ENCODE measurements around the gene FCHSD2.

The FCHSD2 gene

GRCh38 chr11:73171436-73172161, 29.5 kb upstream of the FCHSD2 start:
- no peak for DNase-seq

GRCh38 chr11:73170140-73170539, 28.0 kb upstream of the FCHSD2 start:
- DNase-seq = no peak

GRCh38 chr11:73168925-73169579, 26.9 kb upstream of the FCHSD2 start:
- DNase-seq = no peak

DNA sequence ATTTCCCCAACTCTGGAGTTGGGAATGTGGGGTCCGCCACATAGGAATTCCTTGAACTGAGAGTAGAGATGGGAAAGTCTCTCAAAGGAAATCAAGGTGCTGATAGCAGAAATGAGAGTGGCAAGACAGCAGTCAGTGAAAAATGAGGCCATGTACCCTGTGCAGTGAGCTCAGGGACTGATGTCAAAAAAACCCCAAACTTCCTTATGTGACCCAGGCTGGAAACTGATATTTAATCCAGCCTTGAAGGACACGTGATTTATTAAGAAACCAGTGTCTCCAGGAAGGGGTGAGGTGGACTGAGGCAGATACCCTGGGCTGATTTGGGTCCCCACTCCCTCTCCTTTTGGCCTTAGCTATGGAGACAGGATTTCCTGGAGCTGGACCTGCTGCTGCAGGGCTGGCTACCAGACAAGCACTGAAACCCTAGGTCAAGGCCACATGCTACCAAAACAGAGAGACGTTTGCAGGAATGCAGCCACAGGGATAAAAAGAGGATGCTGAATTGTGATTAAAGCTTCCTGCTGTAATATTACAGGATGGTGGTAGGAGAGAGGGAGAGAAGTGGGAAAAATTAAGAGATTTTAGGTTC, 25.3 kb upstream of the FCHSD2 start:
- DNase-seq = no peak

GRCh38 chr11:73164803-73165540, 22.9 kb upstream of the FCHSD2 start:
- DNase-seq = no peak

- no peak for DNase-seq
Observed at GRCh38 chr11:73163638-73164174, 21.6 kb upstream of the FCHSD2 start.

- no peak for DNase-seq
Observed at GRCh38 chr11:73162196-73162740, 20.1 kb upstream of the FCHSD2 start.

GRCh38 chr11:73160005-73160760, 18.1 kb upstream of the FCHSD2 start:
- DNase-seq = no peak

DNA sequence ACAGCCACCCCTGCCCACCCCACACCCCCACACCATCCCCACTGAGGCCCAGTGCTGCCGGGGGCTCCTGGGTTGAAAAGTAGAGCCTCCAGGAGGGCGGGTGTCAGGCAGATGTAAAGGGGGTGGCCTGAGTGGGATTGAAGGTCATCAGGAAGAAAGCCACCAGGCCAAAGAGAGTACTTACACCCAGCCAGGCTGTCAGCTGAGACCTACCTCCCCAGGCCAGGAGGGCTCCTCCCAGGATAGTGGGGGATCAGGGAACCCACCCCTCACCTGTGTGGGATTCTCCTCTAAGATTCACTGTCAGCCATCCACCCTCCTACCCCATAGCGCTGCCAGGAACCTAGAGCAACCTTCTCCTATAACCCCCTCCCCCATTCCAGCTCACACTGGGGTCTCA, 17.2 kb upstream of the FCHSD2 start:
- DNase-seq = no peak

DNA sequence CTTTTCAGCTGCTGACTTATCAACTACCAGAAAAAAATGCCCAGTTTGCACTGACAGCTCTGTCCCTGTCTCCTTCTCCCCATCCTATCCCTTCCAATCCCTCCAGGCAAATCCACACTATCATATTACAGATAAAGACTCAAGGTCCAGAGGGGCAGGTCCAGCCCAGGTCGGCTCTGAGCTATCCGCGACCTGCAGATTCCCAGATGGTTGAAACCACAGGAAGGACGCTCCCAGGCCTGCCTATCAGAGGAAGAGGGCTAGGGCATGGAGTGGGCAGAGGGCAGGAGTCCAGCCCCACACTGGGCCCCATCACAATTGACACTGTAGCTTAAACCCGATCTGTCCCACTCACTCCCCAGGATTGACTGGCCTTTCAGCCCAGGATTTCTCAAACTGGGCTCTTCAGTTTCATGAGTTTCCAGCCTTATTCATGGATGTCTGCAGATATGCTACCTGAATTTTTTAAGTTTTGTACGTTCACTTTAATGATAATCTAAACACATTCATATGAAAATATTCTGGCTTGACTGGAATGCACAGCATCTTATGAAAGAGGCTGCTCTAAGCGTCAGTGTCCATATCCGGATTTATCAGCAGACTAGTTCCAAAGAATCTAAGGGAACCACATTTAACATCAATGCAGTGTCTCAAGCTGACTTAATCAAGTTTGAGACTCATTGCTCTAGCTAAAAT, 16.4 kb upstream of the FCHSD2 start:
- no peak for DNase-seq

GRCh38 chr11:73157101-73158010, 15.2 kb upstream of the FCHSD2 start:
- no peak for DNase-seq

GRCh38 chr11:73156686-73157085, 14.6 kb upstream of the FCHSD2 start:
- no peak for DNase-seq

GRCh38 chr11:73156114-73156513, 14.0 kb upstream of the FCHSD2 start:
- DNase-seq = no peak

DNA sequence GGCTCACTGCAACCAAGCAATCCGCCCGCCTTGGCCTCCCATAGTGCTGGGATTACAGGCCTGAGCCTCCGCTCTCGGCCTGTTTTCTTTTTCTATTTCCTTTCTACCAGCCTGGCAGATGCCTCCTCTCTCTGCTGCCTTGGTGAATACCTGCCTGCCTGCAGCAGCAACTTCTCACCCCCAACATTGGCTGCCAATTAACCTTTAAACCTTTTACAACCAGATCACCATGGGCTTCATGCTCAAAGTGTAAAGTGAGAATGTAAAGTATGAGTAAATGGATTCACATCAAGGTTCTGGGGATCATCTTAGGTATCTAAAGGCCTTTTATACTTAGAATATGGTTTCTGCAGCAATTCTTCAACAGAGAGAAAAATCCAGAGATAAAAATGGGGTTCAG, 13.0 kb upstream of the FCHSD2 start:
- DNase-seq = no peak

GRCh38 chr11:73154178-73154577, 12.1 kb upstream of the FCHSD2 start:
- DNase-seq = no peak

DNA sequence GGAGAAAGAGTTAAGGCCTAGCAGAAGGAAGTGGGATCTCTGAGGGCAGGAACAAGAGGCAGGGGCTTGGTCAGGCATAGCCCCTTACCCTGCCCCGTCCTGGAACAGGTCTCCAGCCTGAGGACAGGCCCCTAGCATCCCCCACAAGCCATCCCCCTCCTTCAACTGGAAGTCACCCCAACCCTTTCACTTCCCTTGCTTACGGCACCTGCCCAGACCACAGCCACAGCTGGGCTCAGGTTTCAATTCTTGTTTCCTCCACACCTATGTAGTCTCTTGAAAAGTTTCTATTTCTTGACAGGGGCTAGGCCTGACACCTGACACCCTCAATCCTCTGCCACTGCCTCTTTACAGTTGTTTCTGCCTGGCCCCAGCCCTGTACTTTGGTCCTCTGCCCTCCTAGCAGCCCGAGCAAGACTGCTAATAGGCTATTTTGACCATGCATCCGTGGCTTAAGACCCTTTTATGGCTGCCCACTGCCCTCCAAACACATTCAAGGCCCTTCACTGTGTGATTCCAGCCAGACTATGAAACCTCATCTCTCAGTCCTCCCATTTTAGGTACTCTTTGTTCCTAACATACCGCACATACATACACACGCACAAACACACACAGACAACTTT, 10.9 kb upstream of the FCHSD2 start:
- no peak for DNase-seq

- DNase-seq = no peak
Observed at GRCh38 chr11:73152086-73152853, 10.2 kb upstream of the FCHSD2 start.

DNA sequence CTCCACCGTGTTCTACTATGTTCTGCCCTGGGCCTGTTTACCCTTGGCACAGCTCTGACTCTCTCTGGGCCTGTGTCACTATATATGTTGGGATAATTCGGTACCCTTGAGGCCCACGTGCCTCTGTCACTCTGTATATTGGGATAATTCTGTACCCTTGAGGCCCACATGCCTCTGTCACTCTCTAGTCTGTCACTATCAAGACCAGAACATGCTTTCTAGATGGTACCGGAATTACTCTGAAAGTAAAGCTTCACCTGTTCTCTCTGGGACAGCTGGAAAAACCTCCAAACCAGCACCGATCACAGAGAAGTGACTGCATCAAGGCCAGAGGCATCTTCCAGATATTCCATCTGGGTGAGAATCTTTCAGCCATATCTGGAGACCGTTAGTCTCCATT, 9.3 kb upstream of the FCHSD2 start:
- no peak for DNase-seq

- DNase-seq = no peak
Observed at GRCh38 chr11:73149105-73149504, 7.0 kb upstream of the FCHSD2 start.

All from cortex of kidney (tissue), 1 donor.